Fibroblast of lung (primary cell): Measurements from ENCODE around the gene SIK2. TPM values are rescaled to one million over a fixed set of nuclear protein-coding genes. Genes with fewer than 3 reads are reported as not detected.
A peak's percentile ranks its signal among the peaks of the same experiment; 100 is the strongest.

ENCODE experiments used
- DNase-seq, 2 donors: peaks; one replicate each; pipeline versions ENCODE4 v3.0.0 to v3.0.0-alpha.2; 2010; ENCODE audit warnings: low read depth in 2 of 2
- H2AFZ ChIP-seq: 2 replicates; pipeline ENCODE4 v1.5.1; 2012; ENCODE audit warnings: low read length, control low read depth, inconsistent platforms
- H3K27ac ChIP-seq: 2 replicates; pipeline ENCODE4 v1.5.1; 2011; ENCODE audit warnings: low read length, control low read depth; ENCODE audit not compliant: insufficient read depth
- H3K27me3 ChIP-seq: 2 replicates; pipeline ENCODE4 v1.5.1; 2011; ENCODE audit warnings: mild to moderate bottlenecking, low read length; ENCODE audit not compliant: control insufficient read depth, insufficient read depth
- H3K36me3 ChIP-seq: 2 replicates; pipeline ENCODE4 v1.5.1; 2011; ENCODE audit warnings: low read length; ENCODE audit not compliant: control insufficient read depth, insufficient read depth
- H3K4me1 ChIP-seq: 2 replicates; pipeline ENCODE4 v1.5.1; 2011; ENCODE audit warnings: low read length; ENCODE audit not compliant: control insufficient read depth, insufficient read depth; ENCODE audit errors: extremely low read depth
- H3K4me2 ChIP-seq: 2 replicates; pipeline ENCODE4 v1.5.1; 2011; ENCODE audit warnings: low read length, control low read depth; ENCODE audit not compliant: insufficient read depth; ENCODE audit errors: extremely low read depth
- H3K4me3 ChIP-seq, 4 experiments: fragments of 200-600 bp in 1 of 4; sonication (generic) in 1 of 4; replicated peaks in 1 of 4; 2 replicates each; pipeline ENCODE4 v1.5.1; 2011 to 2016; ENCODE audit warnings: low read length in 4 of 4, low read depth in 3 of 4, mild to moderate bottlenecking in 3 of 4, control low read depth in 2 of 4, inconsistent platforms in 1 of 4, mixed read lengths in 1 of 4; ENCODE audit not compliant: insufficient read depth in 1 of 4; ENCODE audit errors: control extremely low read depth in 1 of 4
- H3K79me2 ChIP-seq: 2 replicates; pipeline ENCODE4 v1.5.1; 2012; ENCODE audit warnings: mild to moderate bottlenecking, low read length, inconsistent platforms; ENCODE audit not compliant: control insufficient read depth, insufficient read depth
- H3K9ac ChIP-seq: 2 replicates; pipeline ENCODE4 v1.5.1; 2011; ENCODE audit warnings: mild to moderate bottlenecking, low read length, control low read depth; ENCODE audit not compliant: insufficient read depth
- H3K9me3 ChIP-seq: 2 replicates; pipeline ENCODE4 v1.5.1; 2012; ENCODE audit warnings: low read depth, low read length; ENCODE audit not compliant: control insufficient read depth, insufficient read depth
- H4K20me1 ChIP-seq: 2 replicates; pipeline ENCODE4 v1.5.1; 2011; ENCODE audit warnings: low read length; ENCODE audit not compliant: control insufficient read depth, insufficient read depth; ENCODE audit errors: extremely low read depth
- CTCF ChIP-seq, 2 donors: IDR thresholded peaks in 1 of 2; conservative IDR thresholded peaks in 1 of 2; 1 replicate in 1 of 2; 2 replicates in 1 of 2; pipeline ENCODE4 v1.5.1; 2011 to 2012; ENCODE audit warnings: low read length in 2 of 2, control low read depth in 1 of 2, inconsistent platforms in 1 of 2, low read depth in 1 of 2, mild to moderate bottlenecking in 1 of 2
- EZH2 ChIP-seq: IDR thresholded peaks from 2 replicates; pipeline ENCODE4 v1.5.1; 2012; ENCODE audit warnings: low read length, control low read depth, mild to moderate bottlenecking; ENCODE audit errors: missing control alignments
- polyA plus RNA-seq, 2 donors: library from polyadenylated mRNA; depleted of rRNA in 1 of 2; stranded (reverse) in 1 of 2; unstranded in 1 of 2; fragments of >200 nt; gene quantifications; 2 replicates each; pipeline ENCODE4 v1.2.1, GENCODE V29; 2011 to 2012; ENCODE audit warnings: missing spikeins in 1 of 2
- total RNA-seq: library from RNA; depleted of rRNA; stranded (reverse); fragments of >200 nt; gene quantifications from 2 replicates; pipeline ENCODE4 v1.2.1, GENCODE V29; 2014

SIK2 gene
- total and polyA plus RNA-seq, 2 donors (not counting 1 experiment from before 2014, with no cell fraction given): 16.3 to 19.3 TPM

GRCh38 chr11:111557425-111558111 lies 44.7 kb upstream of the SIK2 start:
- Histone ChIP-seq H3K9ac (peak overlapping the region; percentile 34), H3K9me3 (peaks cover 2% of the 10 kb centered on the region), H3K36me3 (peaks cover 11% of the 10 kb centered on the region), H3K4me2 (peak overlapping the region; percentile 59), H3K4me3 (peak overlapping the region in 1 of 4 experiments; percentile 22), H3K27ac (peak overlapping the region; percentile 93), H3K27me3 (no peaks in the 10 kb centered on the region), H2AFZ (peak overlapping the region; percentile 17), H3K79me2 (no peaks in the 10 kb centered on the region), H4K20me1 (no peaks in the 10 kb centered on the region), H3K4me1 (peaks cover 41% of the 10 kb centered on the region)
- TF ChIP-seq EZH2 (no peak), CTCF (conservative IDR thresholded peaks at IDR 0.05 in 1 of 2, IDR thresholded peaks at IDR 0.05 in 1 of 2; ENCODE audit: low read depth in 1 of 2, low read length in 2 of 2) (peak; percentile 14 to 18)
- DNase-seq: peak; percentile 93 to 99

DNA sequence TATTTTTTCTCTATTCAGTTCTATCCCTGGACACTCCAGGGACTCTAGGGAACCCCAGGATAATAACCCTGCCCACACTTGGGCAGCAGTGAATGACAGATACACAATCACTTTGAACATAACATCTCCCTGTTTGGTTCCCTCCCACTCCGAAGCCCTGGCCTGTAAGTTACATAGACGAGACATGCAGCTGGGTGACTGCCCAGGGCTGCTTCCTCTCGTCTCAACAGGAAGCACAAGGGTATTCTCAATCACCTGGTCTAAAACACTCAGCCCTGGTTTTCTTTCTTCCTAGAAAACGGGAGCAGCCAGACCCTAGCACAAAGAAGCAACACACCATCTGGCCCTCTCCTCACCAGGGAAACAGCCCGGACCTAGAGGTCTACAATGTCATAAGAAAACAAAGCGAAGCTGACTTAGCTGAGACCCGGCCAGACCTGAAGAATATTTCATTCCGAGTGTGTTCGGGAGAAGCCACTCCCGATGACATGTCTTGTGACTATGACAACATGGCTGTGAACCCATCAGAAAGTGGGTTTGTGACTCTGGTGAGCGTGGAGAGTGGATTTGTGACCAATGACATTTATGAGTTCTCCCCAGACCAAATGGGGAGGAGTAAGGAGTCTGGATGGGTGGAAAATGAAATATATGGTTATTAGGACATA lies 42.3 kb upstream of the SIK2 start:
- Histone ChIP-seq H3K4me1 (peaks cover 37% of the 10 kb centered on the region), H4K20me1 (no peaks in the 10 kb centered on the region), H3K9ac (no peak overlapping the region), H2AFZ (no peak overlapping the region), H3K4me3 (no peak overlapping the region), H3K9me3 (peaks cover 2% of the 10 kb centered on the region), H3K27me3 (no peaks in the 10 kb centered on the region), H3K36me3 (peaks cover 11% of the 10 kb centered on the region), H3K27ac (peak overlapping the region; percentile 45), H3K79me2 (no peaks in the 10 kb centered on the region), H3K4me2 (no peak overlapping the region)
- TF ChIP-seq CTCF (conservative IDR thresholded peaks at IDR 0.05 in 1 of 2, IDR thresholded peaks at IDR 0.05 in 1 of 2; ENCODE audit: low read depth in 1 of 2, low read length in 2 of 2) (no peak), EZH2 (no peak)
- DNase-seq: no peak

GRCh38 chr11:111560800-111561199 lies 41.4 kb upstream of the SIK2 start:
- no peak overlapping the region for H3K9ac ChIP-seq
- peaks cover 41% of the 10 kb centered on the region for H3K4me1 ChIP-seq

More at GRCh38 chr11:111560800-111561199, 41.4 kb upstream of the SIK2 start:
- Histone ChIP-seq H3K36me3 (peaks cover 10% of the 10 kb centered on the region), H3K4me2 (no peak overlapping the region), H3K79me2 (no peaks in the 10 kb centered on the region), H2AFZ (no peak overlapping the region), H4K20me1 (no peaks in the 10 kb centered on the region), H3K9me3 (peaks cover 2% of the 10 kb centered on the region), H3K27me3 (no peaks in the 10 kb centered on the region), H3K4me3 (no peak overlapping the region), H3K27ac (peak overlapping the region; percentile 45)
- no peak for TF ChIP-seq CTCF (conservative IDR thresholded peaks at IDR 0.05 in 1 of 2, IDR thresholded peaks at IDR 0.05 in 1 of 2; ENCODE audit: low read depth in 1 of 2, low read length in 2 of 2)
- TF ChIP-seq EZH2: no peak
- DNase-seq: no peak
